ENCODE results near the gene LRRFIP1.
"Not testable (repeated sequence)": the region's sequence is repeated elsewhere in the genome, so short reads cannot be mapped to it uniquely, and the experiment has no call there.

The LRRFIP1 gene

DNA sequence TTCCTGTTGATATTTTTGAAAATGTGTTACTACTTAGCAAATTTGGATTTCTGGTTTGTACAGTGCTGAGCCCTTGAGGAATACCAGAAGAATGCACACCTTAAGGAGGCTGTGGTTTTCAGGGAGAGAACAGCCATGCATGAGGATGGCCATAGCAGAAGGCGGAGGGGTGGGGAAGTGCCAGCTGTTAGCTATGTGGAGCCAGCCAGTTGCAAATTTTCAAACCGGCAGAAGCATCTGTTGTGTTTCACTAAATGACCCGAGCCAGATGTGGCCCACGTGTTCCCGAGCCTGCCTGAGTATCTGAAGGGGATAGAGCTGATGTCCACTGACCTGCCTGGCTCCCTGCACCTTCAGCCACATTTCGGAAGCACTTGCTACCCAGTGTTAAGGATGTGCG, 154.8 kb downstream of the LRRFIP1 start:
- no peak for DNase-seq (ENCODE audit: low spot score)

DNA sequence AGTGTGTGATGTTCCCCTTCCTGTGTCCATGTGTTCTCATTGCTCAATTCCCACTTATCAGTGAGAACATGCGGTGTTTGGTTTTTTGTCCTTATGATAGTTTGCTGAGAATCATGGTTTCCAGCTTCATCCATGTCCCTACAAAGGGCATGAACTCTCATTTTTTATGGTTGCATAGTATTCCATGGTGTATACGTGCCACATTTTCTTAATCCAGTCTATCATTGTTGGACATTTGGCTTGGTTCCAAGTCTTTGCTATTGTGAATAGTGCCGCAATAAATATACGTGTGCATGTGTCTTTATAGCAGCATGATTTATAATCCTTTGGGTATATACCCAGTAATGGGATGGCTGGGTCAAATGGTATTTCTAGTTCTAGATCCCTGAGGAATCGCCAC, 156.3 kb downstream of the LRRFIP1 start:
- DNase-seq (ENCODE audit: low spot score), result not testable (repeated sequence)

DNA sequence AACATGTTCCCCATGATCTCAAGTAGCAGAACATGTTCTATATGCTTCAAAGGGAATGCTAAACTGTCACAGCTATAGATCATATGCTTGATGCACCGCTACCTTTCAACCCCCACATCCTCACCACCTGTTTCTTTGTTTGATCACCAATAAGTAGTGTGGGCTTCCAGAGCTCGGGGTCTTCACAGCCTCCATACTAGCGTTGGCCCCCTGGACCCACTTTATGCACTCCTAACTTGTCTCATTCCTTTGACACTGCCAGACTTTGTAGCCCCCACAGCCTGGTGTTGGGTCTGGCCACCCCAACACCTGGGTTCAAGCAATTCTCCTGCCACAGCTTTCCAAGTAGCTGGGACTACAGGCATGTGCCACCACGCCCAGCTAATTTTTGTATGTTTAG, 159.5 kb downstream of the LRRFIP1 start:
- DNase-seq (ENCODE audit: low spot score), result no peak

DNA sequence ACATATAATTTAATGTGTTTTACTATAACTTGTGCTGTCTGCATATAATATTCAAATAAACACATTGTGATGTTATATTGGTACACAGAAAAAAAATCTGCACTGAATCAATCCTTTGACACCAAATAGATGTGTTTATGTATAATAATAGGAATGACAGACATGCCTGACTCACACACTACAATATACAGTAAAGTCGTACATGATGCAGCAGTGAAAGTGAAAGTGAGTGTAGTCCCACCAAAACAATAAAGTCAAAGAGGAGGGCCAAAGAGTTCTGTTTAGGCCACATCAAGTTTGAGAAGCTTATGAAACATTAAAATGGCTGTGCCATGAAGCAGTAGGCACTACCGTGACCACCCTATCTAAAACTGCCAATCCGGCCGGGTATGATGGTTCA, 163.0 kb downstream of the LRRFIP1 start:
- no peak for DNase-seq (ENCODE audit: low spot score)

DNA sequence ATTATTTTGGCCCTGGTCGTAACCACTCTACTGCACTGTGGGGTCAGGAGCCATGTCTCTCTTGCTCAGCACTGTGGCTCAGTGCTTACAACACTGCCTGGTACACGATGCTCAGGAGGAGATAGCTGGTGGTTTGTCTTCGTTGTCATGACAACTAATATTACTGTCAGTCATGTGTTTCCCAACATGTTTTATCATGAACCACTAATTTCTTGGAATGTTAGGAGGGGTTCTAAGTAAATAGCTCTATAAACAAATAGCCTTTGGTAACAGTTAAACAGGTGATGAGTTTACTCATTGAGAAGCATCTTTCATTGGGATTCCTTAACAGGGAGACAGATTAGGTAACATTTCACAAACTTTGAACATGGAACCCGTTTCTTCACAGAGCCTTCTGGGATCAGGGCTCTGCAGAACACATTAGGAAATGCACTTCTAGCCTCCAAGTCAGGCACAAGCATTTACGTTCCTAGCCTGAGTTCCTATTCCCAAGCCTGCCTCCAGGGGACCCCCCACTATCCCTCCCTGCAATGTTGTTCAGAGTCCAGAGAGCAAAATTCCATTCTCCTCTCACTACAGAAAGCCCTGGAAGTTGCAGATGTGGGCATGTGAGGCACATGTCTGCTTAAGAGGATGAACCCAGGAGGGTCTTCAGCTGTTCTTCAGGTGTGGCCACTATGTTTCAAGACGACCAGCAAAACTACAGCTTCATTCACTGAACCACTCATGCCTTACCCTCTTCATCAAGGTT, 164.8 kb downstream of the LRRFIP1 start:
- DNase-seq (ENCODE audit: low spot score), result no peak

DNA sequence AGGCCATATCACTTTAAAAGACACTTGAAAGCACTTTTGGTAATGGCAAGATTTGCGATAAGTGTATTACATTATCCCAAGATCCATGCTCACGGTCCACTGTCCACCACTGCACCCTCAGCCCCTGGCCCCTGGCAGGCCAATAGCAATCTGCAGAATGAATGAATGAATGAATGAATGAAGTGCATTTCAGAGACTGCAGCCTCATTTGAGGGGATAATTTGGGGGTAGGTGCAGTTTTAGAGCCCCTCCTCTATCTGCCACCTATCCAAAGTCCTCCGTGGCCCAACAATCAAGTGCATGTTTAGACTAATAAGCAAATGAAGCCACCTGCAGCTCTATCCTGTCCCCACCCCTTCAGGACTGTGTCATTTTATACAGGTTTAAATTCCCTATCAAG, 169.9 kb downstream of the LRRFIP1 start:
- no peak for DNase-seq (ENCODE audit: low spot score)

DNA sequence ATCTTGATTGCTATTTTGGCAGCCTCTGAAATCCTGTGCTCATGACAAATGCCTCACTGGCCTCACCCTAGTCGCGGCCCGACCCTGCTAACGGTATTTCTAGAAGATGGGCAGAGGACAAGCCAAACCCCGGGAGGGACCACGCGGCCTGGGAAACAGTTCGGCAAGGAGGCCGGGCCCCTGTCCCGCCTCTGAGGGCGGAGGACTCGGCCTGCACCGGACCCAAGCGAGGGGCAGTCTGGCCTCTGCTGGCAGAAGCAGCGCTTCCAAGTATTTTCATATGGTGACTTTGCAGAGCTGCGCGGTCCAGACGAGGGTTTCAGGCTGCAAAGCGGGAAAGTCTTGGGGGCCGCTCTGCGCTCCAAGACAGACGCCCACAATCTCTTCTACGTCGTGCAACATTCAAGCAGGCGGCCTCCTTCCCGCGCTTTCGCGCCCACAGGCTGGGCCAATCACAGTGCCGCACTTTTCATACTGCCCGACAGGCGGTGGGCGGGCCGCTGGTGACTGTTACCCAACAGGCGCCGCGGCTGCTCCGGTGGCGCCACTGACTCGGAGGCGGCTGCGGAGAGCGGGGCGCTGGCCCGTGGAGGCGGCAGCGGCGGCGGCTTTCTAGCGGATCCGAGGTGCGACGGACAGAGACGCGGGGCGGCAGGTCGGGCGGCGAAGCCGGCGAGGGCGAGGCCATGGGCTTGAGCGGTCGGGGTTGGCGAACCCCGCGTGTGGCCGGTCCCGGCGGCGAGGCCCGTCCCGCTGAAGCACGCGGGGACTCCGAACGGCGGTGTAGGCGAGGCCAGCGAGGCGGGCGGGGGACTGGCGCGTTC, 171.1 kb downstream of the LRRFIP1 start, which contains the start of gene RBM44:
Gene RBM44, plus strand, starts transcription at position 544 of the 824 bp plus-strand sequence. CDS start 14,831 bp downstream, outside the sequence.
- DNase-seq (ENCODE audit: low spot score), result no peak

DNA sequence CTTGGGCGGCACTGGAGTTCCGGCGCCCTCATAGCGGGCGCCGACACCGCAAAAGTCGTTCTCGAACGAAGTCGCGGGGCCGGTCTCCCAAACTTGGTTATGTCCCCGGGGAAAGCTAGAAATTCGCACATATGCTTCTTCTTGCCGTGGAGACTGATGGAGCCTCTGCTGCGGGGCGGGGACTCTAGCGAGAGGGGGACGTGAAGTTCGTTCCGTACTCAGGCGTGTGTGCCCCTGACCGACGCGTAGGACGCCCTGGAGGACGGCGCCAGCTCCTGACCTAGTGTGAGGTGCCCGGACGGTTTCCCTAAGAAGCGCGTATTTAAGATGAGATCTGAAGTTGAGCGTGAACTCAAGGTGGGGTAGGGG, 171.7 kb downstream of the LRRFIP1 start:
- DNase-seq (ENCODE audit: low spot score), result no peak

DNA sequence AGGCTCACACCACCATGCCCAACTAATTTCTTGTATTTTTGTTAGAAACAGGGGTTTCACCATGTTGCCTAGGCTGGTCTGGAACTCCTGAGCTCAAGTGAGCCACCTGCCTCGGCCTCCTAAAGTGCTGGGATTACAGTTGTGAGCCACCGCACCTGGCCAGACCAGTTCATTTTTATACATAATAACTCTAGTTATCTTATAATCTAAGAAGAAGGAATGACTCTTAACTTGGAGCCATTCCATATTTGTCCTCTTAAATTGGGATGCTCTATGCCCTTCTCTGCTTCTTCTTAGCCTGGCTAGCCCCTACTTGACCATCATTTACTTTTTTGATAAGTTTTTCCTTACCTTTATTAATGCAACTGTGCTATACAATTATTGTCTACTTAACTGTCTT, 174.1 kb downstream of the LRRFIP1 start:
- no peak for DNase-seq (ENCODE audit: low spot score)

DNA sequence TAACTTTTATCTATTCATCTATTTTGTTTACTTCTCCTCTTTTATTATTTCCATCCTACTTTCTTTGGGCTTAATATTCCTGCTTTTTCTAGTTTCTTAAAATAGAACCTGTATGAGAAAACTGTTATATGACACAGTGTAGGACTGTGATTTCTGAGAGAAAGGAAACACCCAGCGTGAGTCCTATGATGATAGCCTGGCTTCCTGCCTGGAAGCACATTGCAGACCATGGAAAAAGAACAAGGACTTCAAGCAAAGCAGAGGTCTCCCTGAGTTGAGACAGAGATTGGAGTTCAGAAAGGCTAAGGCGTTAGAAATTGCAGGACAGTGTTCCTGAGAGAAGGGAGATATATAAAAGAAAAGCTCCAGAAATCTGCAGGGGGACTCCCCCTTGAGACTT, 178.9 kb downstream of the LRRFIP1 start:
- DNase-seq (ENCODE audit: low spot score), result no peak

DNA sequence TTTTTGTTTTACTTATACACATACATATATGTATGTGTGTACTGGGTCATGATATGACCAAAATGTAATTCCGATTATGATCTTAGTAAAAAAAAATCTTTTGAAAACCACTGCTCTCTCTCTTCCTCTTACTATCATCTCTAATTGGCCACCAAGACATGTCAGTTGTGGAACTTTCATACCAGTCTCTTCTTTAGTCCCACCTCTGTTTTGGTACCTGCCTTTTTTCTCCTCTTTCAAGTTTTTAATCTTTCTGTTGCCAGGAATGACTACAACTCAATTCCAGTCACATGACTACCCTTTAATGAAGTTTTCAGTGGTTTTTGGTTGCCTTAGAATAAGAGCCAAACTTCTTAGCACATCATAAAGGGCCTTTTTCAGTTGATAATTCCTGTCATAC, 188.2 kb downstream of the LRRFIP1 start:
- no peak for DNase-seq (ENCODE audit: low spot score)

DNA sequence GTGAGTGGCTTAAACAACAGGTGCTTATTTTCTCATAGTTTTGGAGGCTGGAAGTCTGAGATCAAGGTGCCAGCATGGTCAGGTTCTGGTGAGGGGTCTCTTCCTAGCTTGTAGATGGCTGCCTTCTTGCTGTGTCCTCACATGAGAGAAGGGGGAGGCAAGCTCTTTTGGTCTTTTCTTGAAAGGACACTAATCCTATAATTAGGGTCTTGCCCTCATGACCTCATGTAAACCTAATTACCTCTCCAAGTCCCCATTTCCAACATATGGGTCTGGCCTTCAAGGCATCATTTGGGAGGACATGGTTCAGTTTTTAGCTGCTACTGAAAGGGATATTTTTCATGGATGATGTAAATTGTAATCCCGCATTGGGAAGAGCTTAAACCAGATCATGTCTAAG, 189.1 kb downstream of the LRRFIP1 start:
- no peak for DNase-seq (ENCODE audit: low spot score)

DNA sequence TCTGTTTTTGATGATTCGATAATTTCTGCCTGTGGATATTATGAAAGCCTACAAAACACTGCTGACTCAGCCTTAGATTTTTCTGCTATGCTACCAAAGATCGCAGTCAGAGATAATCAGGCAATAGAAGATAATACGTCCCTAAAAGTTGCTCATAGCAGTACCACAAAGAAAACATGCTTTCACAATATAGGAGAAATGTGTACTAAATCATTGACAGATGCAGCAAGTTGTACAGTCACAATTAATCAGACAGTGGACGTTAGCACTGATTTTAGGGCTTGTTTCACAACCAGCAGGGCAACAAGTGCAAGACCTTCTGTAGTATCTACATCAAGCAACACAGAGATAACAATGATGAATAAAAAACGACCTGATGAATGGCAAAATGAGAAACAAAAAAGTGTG, 190.7 kb downstream of the LRRFIP1 start:
- no peak for DNase-seq (ENCODE audit: low spot score)

DNA sequence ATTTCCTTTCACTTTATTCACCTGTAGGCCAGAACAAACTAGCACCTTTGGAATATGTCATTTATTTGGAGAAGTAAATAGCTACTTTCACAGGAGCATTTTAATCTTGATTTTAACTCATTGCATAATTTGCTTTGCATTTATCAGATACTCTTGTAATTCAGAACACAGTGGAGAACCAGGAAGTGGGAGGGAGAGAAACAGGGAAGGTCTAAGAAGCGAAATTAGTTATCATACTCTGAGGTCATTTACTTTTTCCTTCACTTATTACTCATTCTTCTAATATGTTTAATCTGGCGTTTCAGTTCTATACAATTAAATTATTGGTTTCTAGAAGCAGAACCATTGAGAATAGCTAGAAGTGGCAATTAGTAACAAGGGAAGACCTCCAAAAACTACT, 191.8 kb downstream of the LRRFIP1 start:
- no peak for DNase-seq (ENCODE audit: low spot score)

DNA sequence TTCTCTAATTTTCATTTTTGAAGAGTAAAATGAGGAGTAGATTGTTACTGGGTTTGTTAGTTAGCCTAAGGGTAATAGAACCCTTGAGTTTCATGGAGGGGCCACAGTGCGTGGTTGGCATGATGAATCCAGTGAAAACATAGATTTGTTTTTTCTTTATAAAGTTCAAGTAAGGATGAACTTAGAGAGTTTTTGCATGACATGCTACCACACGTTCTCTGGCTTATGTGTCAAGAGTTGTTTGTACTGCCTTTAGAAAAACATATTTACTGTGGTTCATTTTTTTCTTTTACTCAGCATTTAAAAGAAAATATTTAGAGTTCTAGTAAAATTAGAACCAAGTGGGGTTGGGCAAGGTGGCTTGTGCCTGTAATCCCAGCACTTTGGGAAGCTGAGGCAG, 193.0 kb downstream of the LRRFIP1 start:
- DNase-seq (ENCODE audit: low spot score), result no peak

DNA sequence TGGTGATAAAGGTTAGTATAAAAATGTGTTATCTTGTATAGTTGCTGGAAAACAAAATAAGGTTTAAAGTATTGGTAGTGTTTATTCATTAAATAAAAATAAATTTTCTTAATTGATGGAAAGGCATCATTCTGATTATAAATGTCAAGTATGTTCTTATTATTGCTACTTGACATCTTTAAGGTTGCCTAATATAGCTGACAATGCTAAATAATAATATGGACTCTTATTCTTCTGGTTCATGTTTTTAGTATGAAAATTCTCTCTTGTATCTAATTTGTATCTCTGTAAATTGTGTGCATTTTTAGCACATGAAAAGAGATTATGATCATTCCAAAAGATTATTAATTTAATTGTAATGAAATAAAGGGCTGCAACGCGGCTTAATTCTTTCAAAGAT, 196.2 kb downstream of the LRRFIP1 start:
- DNase-seq (ENCODE audit: low spot score), result no peak

DNA sequence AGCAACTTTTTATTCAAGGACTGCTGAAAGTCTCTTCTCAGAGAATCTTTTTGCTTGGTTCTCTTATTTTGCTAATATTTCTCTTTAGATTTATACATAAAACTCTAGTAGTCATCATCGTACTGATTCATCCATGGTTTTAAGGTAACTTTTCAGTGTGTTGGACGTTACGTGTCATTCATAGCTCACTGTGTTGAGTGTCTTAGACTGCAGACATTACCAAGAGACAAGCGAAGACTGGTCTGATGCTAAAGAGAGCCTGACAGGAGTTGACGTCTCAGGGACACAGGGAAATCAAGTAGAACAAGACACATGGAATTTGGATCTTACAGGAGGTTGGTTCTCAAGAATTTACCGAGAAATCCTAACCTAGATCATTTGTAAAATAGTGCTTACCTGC, 196.7 kb downstream of the LRRFIP1 start:
- DNase-seq (ENCODE audit: low spot score), result no peak

DNA sequence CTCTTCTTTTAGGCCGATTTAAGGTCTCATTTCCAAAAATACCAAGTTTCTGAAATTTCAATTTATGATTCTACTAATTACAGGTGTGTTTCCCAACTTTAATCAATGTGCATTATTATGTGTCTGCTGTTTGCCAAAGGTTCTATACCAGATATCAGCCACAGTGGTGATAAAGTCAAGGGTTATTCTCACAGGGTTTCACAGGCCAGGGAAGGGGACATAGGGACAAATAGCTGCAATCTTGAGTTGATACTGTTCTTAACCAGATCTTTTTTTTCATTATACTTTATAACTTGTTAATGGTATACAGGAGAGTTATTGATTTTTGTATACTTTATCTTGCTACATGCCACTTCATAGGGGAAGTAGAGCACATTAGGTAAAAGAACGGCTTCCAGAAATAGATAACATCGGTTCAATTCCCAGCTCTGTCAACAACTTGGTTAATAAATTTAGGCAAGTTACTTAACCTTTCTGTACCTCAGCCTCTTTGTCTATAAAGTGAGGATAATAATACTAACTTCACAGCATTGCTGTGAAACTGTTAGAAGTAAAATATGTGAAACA, 200.1 kb downstream of the LRRFIP1 start:
- DNase-seq (ENCODE audit: low spot score), result no peak

Measured in putamen (tissue), 1 donor.